A375 (cell line): Measurements from ENCODE around the gene GSTM2. TPM values are rescaled to one million over a fixed set of nuclear protein-coding genes. Genes with fewer than 3 reads are reported as not detected.

ENCODE experiments used
- total RNA-seq: library from RNA; depleted of rRNA; stranded (reverse); fragments of >200 nt; shearing (Covaris generic); gene quantifications from 2 replicates; pipeline ENCODE4 v1.2.3, GENCODE V29; 2014; rRNA removed

Gene GSTM2
- 2.9 and 5.3 TPM in 2 replicates for total RNA-seq

DNA sequence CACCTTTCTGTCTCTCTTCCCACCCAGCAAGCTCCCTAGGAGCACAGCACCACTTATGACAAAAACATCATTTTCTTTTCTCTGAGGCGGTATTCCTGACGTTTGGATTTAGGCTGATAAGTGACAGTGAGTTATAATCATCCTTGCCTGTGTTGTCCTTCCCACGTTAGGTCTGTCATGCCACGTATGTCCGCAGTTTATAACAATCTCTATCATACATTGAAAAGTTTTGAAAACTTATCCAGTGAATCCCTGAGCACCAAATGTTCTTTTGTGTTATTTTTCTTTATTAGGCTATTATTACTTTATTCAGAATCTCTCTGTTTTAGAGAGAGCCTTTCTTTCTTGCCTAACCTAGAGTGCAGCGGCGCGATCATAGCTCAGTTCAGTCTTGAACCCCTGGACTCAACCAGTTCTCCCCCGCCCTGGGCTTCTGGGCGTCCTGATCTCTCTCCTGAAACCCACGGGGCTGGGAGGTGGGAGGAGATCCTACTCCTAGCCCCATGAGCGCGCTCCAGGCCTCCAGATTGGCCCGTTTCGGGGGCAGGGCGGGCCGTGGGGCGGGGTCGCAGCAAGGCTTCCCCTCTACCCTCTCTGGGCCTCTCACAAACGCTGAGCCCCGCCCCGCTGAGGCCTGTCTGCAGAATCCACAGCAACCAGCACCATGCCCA, at the start of gene GSTM2:
TSS of gene GSTM2 (plus strand) at position 606 of the 671 bp plus-strand sequence. CDS start at position 665, 59 bp downstream.

GRCh38 chr1:109619576-109620400, 48.1 kb upstream of the GSTM2 start, which contains the start of the genes AMPD2 and GNAT2:
Gene AMPD2 (plus strand): TSS chr1:109619837. CDS start chr1:109621176, 1,339 bp downstream.
Gene GNAT2 (minus strand): TSS chr1:109619616. CDS start chr1:109612870, 6,746 bp downstream.

GRCh38 chr1:109655615-109656519, 12.0 kb upstream of the GSTM2 start, which contains the start of gene GSTM4:
Gene GSTM4 (plus strand): TSS chr1:109656099. CDS start chr1:109656390, 291 bp downstream.

GRCh38 chr1:109687641-109688499, 20.0 kb downstream of the GSTM2 start, which contains the start of gene GSTM1:
Gene GSTM1 (plus strand): TSS chr1:109687817. CDS start chr1:109687874, 57 bp downstream.

GRCh38 chr1:109711593-109712320, 43.9 kb downstream of the GSTM2 start, which contains the start of gene GSTM5:
Gene GSTM5 (plus strand): TSS chr1:109712251. CDS start chr1:109712313, 62 bp downstream.

Other genes starting within 250 kb of the GSTM2 start
- 55.5 and 62.2 TPM in 2 replicates for gene PSMA5, start 241.6 kb upstream of the GSTM2 start, total RNA-seq
- gene SYPL2, start 201.5 kb upstream of the GSTM2 start, total RNA-seq = 0.29 and 0.30 TPM in 2 replicates
- gene ATXN7L2, start 184.2 kb upstream of the GSTM2 start, total RNA-seq = 16.2 and 20.7 TPM in 2 replicates
- 2.9 and 3.1 TPM in 2 replicates for gene CYB561D1, start 174.0 kb upstream of the GSTM2 start, total RNA-seq
- 3.0 and 3.7 TPM in 2 replicates for gene AMIGO1, start 158.3 kb upstream of the GSTM2 start, total RNA-seq
- gene GPR61, start 128.2 kb upstream of the GSTM2 start, total RNA-seq = not detected in 2 replicates
- 6.8 and 7.1 TPM in 2 replicates for gene GNAI3, start 119.4 kb upstream of the GSTM2 start, total RNA-seq
- gene GNAT2, start 48.4 kb upstream of the GSTM2 start, total RNA-seq = 0.34 TPM in 1 of 2 replicates, not detected in the other
- gene AMPD2, start 48.2 kb upstream of the GSTM2 start, total RNA-seq = 107 and 128 TPM in 2 replicates
- gene GSTM4, start 12.0 kb upstream of the GSTM2 start, total RNA-seq = 14.6 and 20.6 TPM in 2 replicates
- gene GSTM1, start 19.8 kb downstream of the GSTM2 start, total RNA-seq = 10.0 and 19.7 TPM in 2 replicates
- not detected in 2 replicates for gene GSTM5, start 44.2 kb downstream of the GSTM2 start, total RNA-seq
- 20.8 and 31.4 TPM in 2 replicates for gene GSTM3, start 73.0 kb downstream of the GSTM2 start, total RNA-seq
- gene EPS8L3, start 95.9 kb downstream of the GSTM2 start, total RNA-seq = not detected in 2 replicates
- 6.9 and 8.3 TPM in 2 replicates for gene CSF1, start 242.8 kb downstream of the GSTM2 start, total RNA-seq